Measurements from ENCODE around the gene HCFC1.

GRCh38 chrX:153950127-153950526 is 21.5 kb downstream of the HCFC1 start:
- TF ChIP-seq EZH2 (IDR thresholded peaks at IDR 0.05; ENCODE audit: insufficient read depth, poor library complexity, severe bottlenecking): no peak
- TF ChIP-seq EZH2phosphoT487 (IDR thresholded peaks at IDR 0.05; ENCODE audit: insufficient read depth, low read depth): no peak
